Vagina (tissue), 2 donors: ENCODE data around the gene ESRRA.

ENCODE experiments used
- CTCF ChIP-seq, 3 experiments: fragments of 450-650 bp in 2 of 3; fragments of 200-600 bp in 1 of 3; sonication (generic) in 1 of 3; IDR thresholded peaks; one replicate each; pipeline ENCODE4 v1.5.1; 2017 to 2019; ENCODE audit warnings: antibody characterized with exemption in 3 of 3, mild to moderate bottlenecking in 2 of 3, moderate library complexity in 2 of 3
- POLR2A ChIP-seq, 2 donors: fragments of 450-650 bp; IDR thresholded peaks; one replicate each; pipeline ENCODE4 v1.6.1; 2017; ENCODE audit warnings: antibody characterized with exemption in 2 of 2, mild to moderate bottlenecking in 2 of 2, moderate library complexity in 2 of 2
- POLR2AphosphoS5 ChIP-seq, 2 donors: sonication (generic); formaldehyde crosslinking; IDR thresholded peaks; one replicate each; pipeline ENCODE4 v1.9.0; 2017; ENCODE audit warnings: antibody characterized with exemption in 2 of 2, mild to moderate bottlenecking in 2 of 2, low read depth in 1 of 2; ENCODE audit not compliant: insufficient read depth in 1 of 2

GRCh38 chr11:64364911-64365310 lies 59.6 kb downstream of the ESRRA start:
- TF ChIP-seq CTCF (IDR thresholded peaks at IDR 0.05) (no peak), POLR2A (IDR thresholded peaks at IDR 0.05) (no peak), POLR2AphosphoS5 (IDR thresholded peaks at IDR 0.05; ENCODE audit: insufficient read depth in 1 of 2, low read depth in 1 of 2) (no peak)
